Liver (tissue), 9 donors: ENCODE measurements around the gene LIMA1. TPM values are rescaled to one million over a fixed set of nuclear protein-coding genes. Genes with fewer than 3 reads are reported as not detected.

Source experiments
- DNase-seq: peaks from one replicate; pipeline ENCODE4 v3.0.0-alpha.2; 2017; ENCODE audit warnings: low spot score
- H3K27ac ChIP-seq, 2 donors: one replicate each; pipeline ENCODE4 v1.7.0; 2013; ENCODE audit warnings: inconsistent platforms in 2 of 2, low read length in 2 of 2, control low read depth in 1 of 2, low read depth in 1 of 2, mild to moderate bottlenecking in 1 of 2
- H3K27me3 ChIP-seq, 4 donors: one replicate each; pipeline versions ENCODE4 v1.6.1 to v1.7.0; 2013; ENCODE audit warnings: low read length in 3 of 4, inconsistent platforms in 1 of 4, mild to moderate bottlenecking in 1 of 4, moderate library complexity in 1 of 4; ENCODE audit not compliant: control insufficient read depth in 4 of 4, insufficient read depth in 4 of 4
- H3K36me3 ChIP-seq, 4 donors: one replicate each; pipeline versions ENCODE4 v1.6.1 to v1.7.0; 2013; ENCODE audit warnings: low read length in 3 of 4, mild to moderate bottlenecking in 3 of 4, low read depth in 1 of 4, moderate library complexity in 1 of 4; ENCODE audit not compliant: control insufficient read depth in 4 of 4, insufficient read depth in 3 of 4
- H3K4me1 ChIP-seq, 4 donors: one replicate each; pipeline versions ENCODE4 v1.6.1 to v1.7.0; 2013; ENCODE audit warnings: low read length in 3 of 4, mild to moderate bottlenecking in 3 of 4, moderate library complexity in 1 of 4; ENCODE audit not compliant: control insufficient read depth in 4 of 4, insufficient read depth in 4 of 4
- H3K4me3 ChIP-seq, 3 donors: one replicate each; pipeline versions ENCODE4 v1.6.1 to v1.7.0; 2013; ENCODE audit warnings: low read length in 3 of 3, control low read depth in 1 of 3, low read depth in 1 of 3, mild to moderate bottlenecking in 1 of 3
- H3K9ac ChIP-seq, 2 donors: one replicate each; pipeline ENCODE4 v1.7.0; 2013; ENCODE audit warnings: low read length in 2 of 2, mild to moderate bottlenecking in 2 of 2, moderate library complexity in 2 of 2, control low read depth in 1 of 2, low read depth in 1 of 2
- H3K9me3 ChIP-seq, 4 donors: one replicate each; pipeline versions ENCODE4 v1.6.1 to v1.7.0; 2013; ENCODE audit warnings: low read length in 3 of 4; ENCODE audit not compliant: control insufficient read depth in 4 of 4
- EGR1 ChIP-seq, 2 donors: IDR thresholded peaks; 2 replicates each; pipeline ENCODE4 v1.6.1; 2016 to 2018; ENCODE audit warnings: antibody characterized with exemption in 2 of 2, low read depth in 2 of 2
- FOXA1 ChIP-seq: IDR thresholded peaks from 2 replicates; pipeline ENCODE4 v1.6.1; 2016; ENCODE audit warnings: antibody characterized with exemption
- FOXA2 ChIP-seq: IDR thresholded peaks from 2 replicates; pipeline ENCODE4 v1.6.1; 2016; ENCODE audit warnings: antibody characterized with exemption
- GABPA ChIP-seq, 2 donors: IDR thresholded peaks in 1 of 2; conservative IDR thresholded peaks in 1 of 2; 2 replicates each; pipeline ENCODE4 v1.6.1; 2016; ENCODE audit warnings: antibody characterized with exemption in 2 of 2, mild to moderate bottlenecking in 1 of 2, moderate library complexity in 1 of 2
- HNF4A ChIP-seq, 2 donors: conservative IDR thresholded peaks; 2 replicates each; pipeline ENCODE4 v1.6.1; 2016; ENCODE audit warnings: antibody characterized with exemption in 2 of 2, mild to moderate bottlenecking in 2 of 2
- HNF4G ChIP-seq: IDR thresholded peaks from 2 replicates; pipeline ENCODE4 v1.6.1; 2016; ENCODE audit warnings: antibody characterized with exemption
- JUND ChIP-seq, 2 donors: IDR thresholded peaks; 2 replicates each; pipeline ENCODE4 v1.6.1; 2016; ENCODE audit warnings: antibody characterized with exemption in 2 of 2
- NR2F2 ChIP-seq: IDR thresholded peaks from 2 replicates; pipeline ENCODE4 v1.6.1; 2016; ENCODE audit warnings: antibody characterized with exemption
- RAD21 ChIP-seq, 2 donors: IDR thresholded peaks; 2 replicates each; pipeline ENCODE4 v1.6.1; 2016; ENCODE audit warnings: antibody characterized with exemption in 2 of 2, mild to moderate bottlenecking in 2 of 2
- RXRA ChIP-seq, 2 donors: IDR thresholded peaks; 2 replicates each; pipeline ENCODE4 v1.6.1; 2017 to 2018; ENCODE audit warnings: antibody characterized with exemption in 2 of 2, mild to moderate bottlenecking in 1 of 2
- SP1 ChIP-seq: IDR thresholded peaks from 2 replicates; pipeline ENCODE4 v1.6.1; 2018; ENCODE audit warnings: antibody characterized with exemption, mild to moderate bottlenecking
- TAF1 ChIP-seq: conservative IDR thresholded peaks from 2 replicates; pipeline ENCODE4 v1.6.1; 2016; ENCODE audit warnings: antibody characterized with exemption, mild to moderate bottlenecking
- YY1 ChIP-seq: IDR thresholded peaks from 2 replicates; pipeline ENCODE4 v1.6.1; 2016; ENCODE audit warnings: antibody characterized with exemption, mild to moderate bottlenecking
- WGBS: extraction: QIAGEN DNeasy Blood & Tissue Kit; methylation state at CpG from one replicate; pipeline ENCODE4 v1.1.7; 2013; 5-methylcytosine and 5-hydroxymethylcytosine counted together
- polyA plus RNA-seq, 2 donors: library from polyadenylated mRNA; stranded (reverse) in 1 of 2; unstranded in 1 of 2; fragments of 200-250 nt in 1 of 2; fragments of >200 nt in 1 of 2; fragmentation: Nextera tagmentation in 1 of 2; extraction: Ambion mirVana in 1 of 2; gene quantifications; one replicate each; pipeline versions ENCODE4 v1.2.1 to v1.2.3, GENCODE V29; 2013 to 2015
- total RNA-seq, 2 donors: library from RNA; depleted of rRNA; stranded (reverse); fragments of >200 nt; gene quantifications; one replicate each; pipeline ENCODE4 v1.2.3, GENCODE V29; 2014
- TF ChIP-seq, protein P1 (sequence below): fragments of 150-350 bp; IDR thresholded peaks from 2 replicates; pipeline ENCODE4 v1.5.1; 2017; ENCODE audit warnings: improper control_type of control experiment, low read depth, low read length; ENCODE audit not compliant: missing input control
- TF ChIP-seq, protein P2 (sequence below): IDR thresholded peaks from 2 replicates; pipeline ENCODE4 v1.6.1; 2016; ENCODE audit warnings: antibody characterized with exemption
- TF ChIP-seq, protein P3 (sequence below): IDR thresholded peaks from 2 replicates; pipeline ENCODE4 v1.6.1; 2016; ENCODE audit warnings: antibody characterized with exemption
- TF ChIP-seq, protein P4 (sequence below): IDR thresholded peaks from 2 replicates; pipeline ENCODE4 v1.6.1; 2016; ENCODE audit warnings: antibody characterized with exemption
- TF ChIP-seq, protein P5 (sequence below): IDR thresholded peaks from 2 replicates; pipeline ENCODE4 v1.6.1; 2016; ENCODE audit warnings: antibody characterized with exemption, mild to moderate bottlenecking
- donor health status: healthy.
- donor health status: healthy.
- donor health status: healthy.
- donor health status: healthy.
- donor health status: healthy.

LIMA1 gene
- total and polyA plus RNA-seq, 4 donors = 8.1 to 17.5 (median 13.5) TPM

DNA sequence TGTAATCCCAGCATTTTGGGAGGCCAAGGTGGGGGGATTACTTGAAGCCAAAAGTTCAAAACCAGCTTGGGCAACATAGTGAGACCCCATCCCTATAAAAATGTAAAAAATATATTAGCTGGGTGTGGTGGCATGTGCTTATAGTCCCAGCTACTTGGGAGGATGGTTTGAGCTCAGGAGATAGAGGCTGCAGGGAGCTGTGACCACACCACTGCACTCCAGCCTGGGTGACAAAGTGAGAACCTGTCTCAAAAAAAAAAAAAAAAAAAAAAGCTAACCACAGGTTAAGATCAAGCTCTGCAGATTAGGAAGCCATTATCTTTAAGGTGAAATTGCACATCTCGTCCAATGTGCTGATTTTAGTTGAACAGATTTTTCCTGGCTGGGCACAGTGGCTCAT lies 92.5 kb downstream of the LIMA1 start (continued):
- TF ChIP-seq, protein P1, sequence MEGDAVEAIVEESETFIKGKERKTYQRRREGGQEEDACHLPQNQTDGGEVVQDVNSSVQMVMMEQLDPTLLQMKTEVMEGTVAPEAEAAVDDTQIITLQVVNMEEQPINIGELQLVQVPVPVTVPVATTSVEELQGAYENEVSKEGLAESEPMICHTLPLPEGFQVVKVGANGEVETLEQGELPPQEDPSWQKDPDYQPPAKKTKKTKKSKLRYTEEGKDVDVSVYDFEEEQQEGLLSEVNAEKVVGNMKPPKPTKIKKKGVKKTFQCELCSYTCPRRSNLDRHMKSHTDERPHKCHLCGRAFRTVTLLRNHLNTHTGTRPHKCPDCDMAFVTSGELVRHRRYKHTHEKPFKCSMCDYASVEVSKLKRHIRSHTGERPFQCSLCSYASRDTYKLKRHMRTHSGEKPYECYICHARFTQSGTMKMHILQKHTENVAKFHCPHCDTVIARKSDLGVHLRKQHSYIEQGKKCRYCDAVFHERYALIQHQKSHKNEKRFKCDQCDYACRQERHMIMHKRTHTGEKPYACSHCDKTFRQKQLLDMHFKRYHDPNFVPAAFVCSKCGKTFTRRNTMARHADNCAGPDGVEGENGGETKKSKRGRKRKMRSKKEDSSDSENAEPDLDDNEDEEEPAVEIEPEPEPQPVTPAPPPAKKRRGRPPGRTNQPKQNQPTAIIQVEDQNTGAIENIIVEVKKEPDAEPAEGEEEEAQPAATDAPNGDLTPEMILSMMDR = no peak
- TF ChIP-seq HNF4G = no peak

DNA sequence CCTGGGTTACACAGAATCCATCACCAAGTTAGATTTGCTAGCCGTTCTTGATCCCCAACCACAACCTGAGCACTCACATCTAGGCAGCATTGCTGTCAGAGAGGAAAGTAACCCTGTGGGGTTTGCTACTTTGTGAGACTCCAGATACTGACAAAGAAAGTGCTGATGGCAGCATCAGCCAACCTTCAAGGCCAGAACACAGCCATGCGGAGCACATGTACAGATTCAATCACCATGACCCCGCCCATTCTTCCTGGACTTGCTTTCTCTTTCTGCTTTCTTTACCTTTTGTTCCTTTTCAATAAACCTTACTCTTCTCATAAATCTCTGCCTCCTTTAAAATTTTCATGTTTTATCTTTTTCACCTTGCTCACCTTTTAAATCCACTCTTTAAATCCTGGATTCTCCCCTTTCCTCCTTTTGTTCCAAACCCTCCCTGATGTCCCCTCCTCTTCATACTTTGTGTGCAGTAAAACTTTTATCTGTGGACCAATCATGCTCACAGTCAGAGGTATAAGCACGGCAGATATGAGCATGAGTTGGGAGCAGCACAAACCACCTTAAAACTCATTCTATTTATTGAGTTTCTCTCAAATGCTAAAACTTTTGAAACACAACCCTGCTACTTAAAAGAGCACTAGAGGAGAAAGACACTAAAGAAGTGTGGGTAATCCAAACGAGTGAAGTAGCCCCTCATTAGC lies 94.3 kb downstream of the LIMA1 start:
- H3K27ac ChIP-seq = no peak overlapping the region
- peaks cover 0 to 3% (median 0%) of the 10 kb centered on the region in 4 donors for H3K36me3 ChIP-seq
- WGBS = 87% methylated on average over 5 of the region's 5 CpGs
- no peaks in the 10 kb centered on the region for H3K9me3 ChIP-seq
- TF ChIP-seq RXRA (IDR thresholded peaks at IDR 0.05) (no peak), FOXA1 (no peak), EGR1 (IDR thresholded peaks at IDR 0.05; ENCODE audit: low read depth in 2 of 2) (no peak), HNF4G (no peak), SP1 (no peak)
- TF ChIP-seq, protein P2, sequence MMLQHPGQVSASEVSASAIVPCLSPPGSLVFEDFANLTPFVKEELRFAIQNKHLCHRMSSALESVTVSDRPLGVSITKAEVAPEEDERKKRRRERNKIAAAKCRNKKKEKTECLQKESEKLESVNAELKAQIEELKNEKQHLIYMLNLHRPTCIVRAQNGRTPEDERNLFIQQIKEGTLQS = no peak
- H3K9ac ChIP-seq = no peak overlapping the region
- H3K27me3 ChIP-seq = no peaks in the 10 kb centered on the region
- no peak overlapping the region for H3K4me3 ChIP-seq
- DNase-seq = no peak
- H3K4me1 ChIP-seq = no peaks in the 10 kb centered on the region

DNA sequence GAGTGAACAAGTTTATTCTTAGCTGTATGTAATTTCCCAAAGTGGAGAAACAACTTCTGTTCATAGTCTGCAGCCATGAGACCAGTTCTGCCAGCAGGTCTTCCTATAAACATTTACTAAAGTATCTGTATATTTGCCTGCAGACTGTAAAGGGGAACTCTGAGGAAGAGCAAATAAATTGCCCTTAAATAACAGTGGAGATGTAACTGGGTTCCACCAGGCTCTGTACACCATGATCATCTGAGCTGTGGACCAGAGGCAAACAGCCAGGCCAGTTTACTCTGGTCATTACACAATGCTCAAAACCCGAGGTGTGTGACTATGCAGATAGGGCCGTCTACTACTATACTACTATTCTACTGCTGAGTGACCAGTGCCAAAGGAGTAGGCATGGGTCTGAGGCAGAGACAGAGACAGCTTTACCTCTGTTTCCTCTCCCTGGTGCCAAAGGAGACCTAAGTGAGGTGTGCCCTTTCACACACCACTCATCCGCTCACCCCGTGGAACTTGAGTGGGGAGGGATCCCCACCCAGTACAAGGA lies 95.0 kb downstream of the LIMA1 start:
- peaks cover 0 to 3% (median 0%) of the 10 kb centered on the region in 4 donors for H3K36me3 ChIP-seq

More for the DNA sequence above, 95.0 kb downstream of the LIMA1 start:
- whole genome bisulfite sequencing = 72% methylated on average over 4 of the region's 4 CpGs
- Histone ChIP-seq H3K9me3 (no peaks in the 10 kb centered on the region), H3K27ac (no peak overlapping the region), H3K4me1 (no peaks in the 10 kb centered on the region), H3K4me3 (no peak overlapping the region), H3K27me3 (no peaks in the 10 kb centered on the region), H3K9ac (no peak overlapping the region)
- TF ChIP-seq YY1 = no peak
- TF ChIP-seq EGR1 (IDR thresholded peaks at IDR 0.05; ENCODE audit: low read depth in 2 of 2) = no peak
- TF ChIP-seq FOXA1 = no peak
- TF ChIP-seq, protein P1 = no peak
- TF ChIP-seq HNF4G = no peak
- no peak for TF ChIP-seq RAD21 (IDR thresholded peaks at IDR 0.05)
- no peak for TF ChIP-seq NR2F2
- TF ChIP-seq, protein P3, sequence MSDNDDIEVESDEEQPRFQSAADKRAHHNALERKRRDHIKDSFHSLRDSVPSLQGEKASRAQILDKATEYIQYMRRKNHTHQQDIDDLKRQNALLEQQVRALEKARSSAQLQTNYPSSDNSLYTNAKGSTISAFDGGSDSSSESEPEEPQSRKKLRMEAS = no peak
- no peak for TF ChIP-seq FOXA2
- no peak for TF ChIP-seq HNF4A (conservative IDR thresholded peaks at IDR 0.05)
- no peak for TF ChIP-seq SP1
- TF ChIP-seq, protein P4, sequence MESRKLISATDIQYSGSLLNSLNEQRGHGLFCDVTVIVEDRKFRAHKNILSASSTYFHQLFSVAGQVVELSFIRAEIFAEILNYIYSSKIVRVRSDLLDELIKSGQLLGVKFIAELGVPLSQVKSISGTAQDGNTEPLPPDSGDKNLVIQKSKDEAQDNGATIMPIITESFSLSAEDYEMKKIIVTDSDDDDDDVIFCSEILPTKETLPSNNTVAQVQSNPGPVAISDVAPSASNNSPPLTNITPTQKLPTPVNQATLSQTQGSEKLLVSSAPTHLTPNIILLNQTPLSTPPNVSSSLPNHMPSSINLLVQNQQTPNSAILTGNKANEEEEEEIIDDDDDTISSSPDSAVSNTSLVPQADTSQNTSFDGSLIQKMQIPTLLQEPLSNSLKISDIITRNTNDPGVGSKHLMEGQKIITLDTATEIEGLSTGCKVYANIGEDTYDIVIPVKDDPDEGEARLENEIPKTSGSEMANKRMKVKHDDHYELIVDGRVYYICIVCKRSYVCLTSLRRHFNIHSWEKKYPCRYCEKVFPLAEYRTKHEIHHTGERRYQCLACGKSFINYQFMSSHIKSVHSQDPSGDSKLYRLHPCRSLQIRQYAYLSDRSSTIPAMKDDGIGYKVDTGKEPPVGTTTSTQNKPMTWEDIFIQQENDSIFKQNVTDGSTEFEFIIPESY = no peak
- TF ChIP-seq, protein P2 = no peak
- TF ChIP-seq JUND (IDR thresholded peaks at IDR 0.05) = no peak
- TF ChIP-seq TAF1 = no peak
- TF ChIP-seq, protein P5, sequence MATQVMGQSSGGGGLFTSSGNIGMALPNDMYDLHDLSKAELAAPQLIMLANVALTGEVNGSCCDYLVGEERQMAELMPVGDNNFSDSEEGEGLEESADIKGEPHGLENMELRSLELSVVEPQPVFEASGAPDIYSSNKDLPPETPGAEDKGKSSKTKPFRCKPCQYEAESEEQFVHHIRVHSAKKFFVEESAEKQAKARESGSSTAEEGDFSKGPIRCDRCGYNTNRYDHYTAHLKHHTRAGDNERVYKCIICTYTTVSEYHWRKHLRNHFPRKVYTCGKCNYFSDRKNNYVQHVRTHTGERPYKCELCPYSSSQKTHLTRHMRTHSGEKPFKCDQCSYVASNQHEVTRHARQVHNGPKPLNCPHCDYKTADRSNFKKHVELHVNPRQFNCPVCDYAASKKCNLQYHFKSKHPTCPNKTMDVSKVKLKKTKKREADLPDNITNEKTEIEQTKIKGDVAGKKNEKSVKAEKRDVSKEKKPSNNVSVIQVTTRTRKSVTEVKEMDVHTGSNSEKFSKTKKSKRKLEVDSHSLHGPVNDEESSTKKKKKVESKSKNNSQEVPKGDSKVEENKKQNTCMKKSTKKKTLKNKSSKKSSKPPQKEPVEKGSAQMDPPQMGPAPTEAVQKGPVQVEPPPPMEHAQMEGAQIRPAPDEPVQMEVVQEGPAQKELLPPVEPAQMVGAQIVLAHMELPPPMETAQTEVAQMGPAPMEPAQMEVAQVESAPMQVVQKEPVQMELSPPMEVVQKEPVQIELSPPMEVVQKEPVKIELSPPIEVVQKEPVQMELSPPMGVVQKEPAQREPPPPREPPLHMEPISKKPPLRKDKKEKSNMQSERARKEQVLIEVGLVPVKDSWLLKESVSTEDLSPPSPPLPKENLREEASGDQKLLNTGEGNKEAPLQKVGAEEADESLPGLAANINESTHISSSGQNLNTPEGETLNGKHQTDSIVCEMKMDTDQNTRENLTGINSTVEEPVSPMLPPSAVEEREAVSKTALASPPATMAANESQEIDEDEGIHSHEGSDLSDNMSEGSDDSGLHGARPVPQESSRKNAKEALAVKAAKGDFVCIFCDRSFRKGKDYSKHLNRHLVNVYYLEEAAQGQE = no peak
- no peak for TF ChIP-seq RXRA (IDR thresholded peaks at IDR 0.05)
- no peak for TF ChIP-seq GABPA (IDR thresholded peaks at IDR 0.05 in 1 of 2, conservative IDR thresholded peaks at IDR 0.05 in 1 of 2)
- DNase-seq = no peak
